HG03457 (cell line): ENCODE data around the gene ABCF3.
A peak's percentile ranks its signal among the peaks of the same experiment; 100 is the strongest.
"Not testable (repeated sequence)": the region's sequence is repeated elsewhere in the genome, so short reads cannot be mapped to it uniquely, and the experiment has no call there.

Source experiments
- ATAC-seq: cut with Tn5 transposase; IDR thresholded peaks from one replicate; pipeline ENCODE4 v1.9.1; 2021; ENCODE audit warnings: moderate number of reproducible peaks; ENCODE audit not compliant: unreplicated experiment

Gene ABCF3, protein sequence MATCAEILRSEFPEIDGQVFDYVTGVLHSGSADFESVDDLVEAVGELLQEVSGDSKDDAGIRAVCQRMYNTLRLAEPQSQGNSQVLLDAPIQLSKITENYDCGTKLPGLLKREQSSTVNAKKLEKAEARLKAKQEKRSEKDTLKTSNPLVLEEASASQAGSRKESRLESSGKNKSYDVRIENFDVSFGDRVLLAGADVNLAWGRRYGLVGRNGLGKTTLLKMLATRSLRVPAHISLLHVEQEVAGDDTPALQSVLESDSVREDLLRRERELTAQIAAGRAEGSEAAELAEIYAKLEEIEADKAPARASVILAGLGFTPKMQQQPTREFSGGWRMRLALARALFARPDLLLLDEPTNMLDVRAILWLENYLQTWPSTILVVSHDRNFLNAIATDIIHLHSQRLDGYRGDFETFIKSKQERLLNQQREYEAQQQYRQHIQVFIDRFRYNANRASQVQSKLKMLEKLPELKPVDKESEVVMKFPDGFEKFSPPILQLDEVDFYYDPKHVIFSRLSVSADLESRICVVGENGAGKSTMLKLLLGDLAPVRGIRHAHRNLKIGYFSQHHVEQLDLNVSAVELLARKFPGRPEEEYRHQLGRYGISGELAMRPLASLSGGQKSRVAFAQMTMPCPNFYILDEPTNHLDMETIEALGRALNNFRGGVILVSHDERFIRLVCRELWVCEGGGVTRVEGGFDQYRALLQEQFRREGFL

GRCh38 chr3:184186184-184186901, at the start of gene ABCF3:
TSS of gene ABCF3 (plus strand) at chr3:184186199. CDS start at chr3:184186208, 9 bp downstream.
- ATAC-seq = peak; percentile 15

DNA sequence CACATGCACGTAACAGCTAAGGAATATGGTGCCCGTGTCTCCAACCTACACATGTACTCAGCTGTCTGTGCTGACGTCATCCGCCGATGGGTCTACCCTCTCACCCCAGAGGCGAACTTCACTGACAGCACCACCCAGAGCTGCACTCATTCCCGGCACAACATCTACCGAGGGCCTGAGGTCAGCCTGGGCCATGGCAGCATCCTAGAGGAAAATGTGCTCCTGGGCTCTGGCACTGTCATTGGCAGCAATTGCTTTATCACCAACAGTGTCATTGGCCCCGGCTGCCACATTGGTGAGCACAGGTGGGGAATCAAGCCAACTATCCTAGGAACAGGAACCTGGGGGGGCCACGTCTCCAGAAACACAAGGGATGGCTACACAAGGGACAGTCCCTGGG, 45.6 kb upstream of the ABCF3 start:
- ATAC-seq = no peak

GRCh38 chr3:184142199-184142598, 43.8 kb upstream of the ABCF3 start:
- no peak for ATAC-seq

GRCh38 chr3:184143327-184143726, 42.7 kb upstream of the ABCF3 start:
- ATAC-seq = no peak

DNA sequence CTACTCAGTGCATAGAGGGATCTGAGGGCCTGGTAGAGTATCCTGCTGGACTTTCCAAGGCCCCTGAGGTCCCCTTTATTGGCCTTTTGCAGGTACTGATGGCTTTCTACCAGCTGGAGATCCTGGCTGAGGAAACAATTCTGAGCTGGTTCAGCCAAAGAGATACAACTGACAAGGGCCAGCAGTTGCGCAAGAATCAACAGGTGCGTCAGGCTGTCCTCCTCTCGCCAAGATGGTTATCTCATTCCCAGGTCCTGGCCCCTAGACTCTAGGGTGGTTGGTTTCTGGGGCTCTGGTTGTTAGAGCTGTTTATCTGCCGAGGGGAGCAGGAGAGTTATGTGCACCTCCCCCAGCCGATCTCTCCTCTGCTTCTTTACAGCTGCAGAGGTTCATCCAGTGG, 41.5 kb upstream of the ABCF3 start:
- no peak for ATAC-seq

DNA sequence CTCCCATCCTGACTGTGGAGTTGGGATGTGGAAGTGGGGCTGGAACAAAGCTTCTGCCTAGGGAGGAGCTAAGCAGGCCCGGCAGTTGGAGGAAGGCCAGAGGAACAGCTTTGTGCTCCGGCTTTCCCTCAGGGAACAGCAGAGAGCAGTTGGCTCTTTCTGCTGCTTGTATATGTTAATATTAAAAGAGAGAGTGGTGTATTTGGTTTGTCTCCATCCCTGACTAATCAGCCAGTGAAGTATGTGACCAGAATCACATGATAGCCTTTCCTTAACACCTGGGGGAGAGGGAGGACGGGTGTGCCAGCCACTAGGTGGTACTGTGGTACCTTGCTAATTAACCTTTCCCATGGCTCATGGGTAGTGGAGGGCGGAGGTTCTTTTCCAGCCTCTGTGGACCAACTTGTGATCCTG, 40.9 kb upstream of the ABCF3 start:
- ATAC-seq = no peak

- no peak for ATAC-seq
Measured at GRCh38 chr3:184145751-184146270, 40.2 kb upstream of the ABCF3 start.

DNA sequence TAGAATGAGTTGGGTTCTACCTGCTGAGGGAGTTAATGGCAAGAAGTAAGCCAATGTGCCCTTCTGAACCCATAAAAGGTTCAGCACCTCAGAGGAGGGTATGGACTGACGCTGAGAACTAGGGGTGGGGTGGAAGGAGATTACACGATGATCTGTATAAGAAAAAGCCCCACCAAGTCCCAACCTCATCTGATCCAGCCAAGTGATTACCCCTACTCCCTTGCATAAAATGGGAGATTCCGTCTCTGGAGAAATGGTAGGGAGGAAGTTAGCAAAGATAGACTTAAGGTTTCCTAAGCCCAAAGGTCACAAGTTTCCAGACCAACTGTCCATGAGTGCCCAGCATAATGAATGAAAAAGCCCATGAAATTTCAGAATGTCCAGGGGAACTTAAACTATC, 37.9 kb upstream of the ABCF3 start:
- ATAC-seq = no peak

DNA sequence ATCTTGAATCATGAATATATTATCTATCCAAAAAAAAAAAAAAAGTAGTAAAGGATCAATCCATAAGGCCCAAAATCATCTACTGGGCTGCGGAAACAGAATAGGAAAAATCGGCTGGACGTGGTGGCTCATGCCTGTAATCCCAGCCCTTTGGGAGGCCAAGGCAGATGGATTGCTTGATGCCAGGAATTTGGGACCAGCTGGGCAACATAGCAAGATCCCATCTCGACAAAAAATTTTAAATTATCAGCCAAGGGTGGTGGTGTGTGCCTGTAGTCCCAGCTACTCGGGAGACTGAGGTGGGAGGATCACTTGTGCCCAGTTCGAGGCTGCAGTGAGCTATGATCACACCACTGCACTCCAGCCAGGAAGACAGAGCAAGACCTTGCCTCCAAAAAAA, 36.9 kb upstream of the ABCF3 start:
- ATAC-seq = no peak

DNA sequence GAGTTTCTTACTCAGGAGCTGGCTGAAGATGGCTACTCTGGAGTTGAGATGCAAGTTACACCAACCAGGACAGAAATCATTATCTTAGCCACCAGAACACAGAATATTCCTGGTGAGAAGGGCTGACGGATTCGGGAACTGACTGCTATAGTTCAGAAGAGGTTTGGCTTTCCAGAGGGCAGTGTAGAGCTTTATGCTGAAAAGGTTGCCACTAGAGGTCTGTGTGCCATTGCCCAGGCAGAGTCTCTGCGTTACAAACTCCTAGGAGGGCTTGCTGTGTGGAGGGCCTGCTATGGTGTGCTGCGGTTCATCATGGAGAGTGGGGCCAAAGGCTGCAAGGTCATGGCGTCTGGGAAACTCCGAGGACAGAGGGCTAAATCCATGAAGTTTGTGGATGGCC, 36.2 kb upstream of the ABCF3 start:
- not testable (repeated sequence) for ATAC-seq

DNA sequence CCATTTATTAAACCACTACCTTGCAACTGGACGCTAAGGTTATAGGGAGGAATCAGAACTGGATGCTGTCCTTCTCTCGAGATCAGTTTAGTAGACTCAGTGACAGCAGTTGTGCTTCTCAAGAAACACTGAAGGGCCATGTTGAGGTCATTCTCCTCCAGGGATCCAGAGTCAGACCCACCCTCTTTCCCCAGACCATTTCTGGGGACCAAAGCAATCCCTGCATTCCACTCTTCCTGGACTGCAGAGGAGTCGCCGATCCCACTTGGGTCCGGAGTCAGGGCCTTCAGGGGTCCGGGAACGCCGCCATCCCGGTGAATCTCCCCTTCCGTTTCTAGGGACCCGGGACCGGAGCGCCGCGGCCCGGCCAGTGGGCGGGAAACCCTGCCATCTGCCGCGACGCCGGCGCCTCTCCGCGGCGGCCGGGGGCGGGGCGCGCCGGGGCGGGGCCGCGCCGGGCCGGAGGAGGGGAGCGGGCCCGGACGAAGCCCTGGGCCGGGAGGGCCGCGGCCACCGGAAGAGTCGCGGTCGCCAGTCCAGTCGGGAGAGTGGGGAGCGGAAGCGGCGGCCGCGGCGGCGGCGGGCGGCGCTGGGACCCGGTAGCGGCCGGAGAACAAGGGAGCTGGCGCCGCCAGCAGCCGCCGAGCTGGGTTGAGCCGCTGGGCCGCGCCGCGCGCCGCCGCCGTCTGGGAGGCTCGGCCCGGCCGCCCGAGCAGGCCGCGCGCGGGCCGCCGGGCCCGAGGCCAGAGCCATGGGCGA, 30.9 kb upstream of the ABCF3 start, which contains the start of gene DVL3:
Gene DVL3 (plus strand): TSS at position 493 of the 759 bp plus-strand sequence. CDS start 259 bp downstream, at position 752.
- ATAC-seq = peak; percentile 73

DNA sequence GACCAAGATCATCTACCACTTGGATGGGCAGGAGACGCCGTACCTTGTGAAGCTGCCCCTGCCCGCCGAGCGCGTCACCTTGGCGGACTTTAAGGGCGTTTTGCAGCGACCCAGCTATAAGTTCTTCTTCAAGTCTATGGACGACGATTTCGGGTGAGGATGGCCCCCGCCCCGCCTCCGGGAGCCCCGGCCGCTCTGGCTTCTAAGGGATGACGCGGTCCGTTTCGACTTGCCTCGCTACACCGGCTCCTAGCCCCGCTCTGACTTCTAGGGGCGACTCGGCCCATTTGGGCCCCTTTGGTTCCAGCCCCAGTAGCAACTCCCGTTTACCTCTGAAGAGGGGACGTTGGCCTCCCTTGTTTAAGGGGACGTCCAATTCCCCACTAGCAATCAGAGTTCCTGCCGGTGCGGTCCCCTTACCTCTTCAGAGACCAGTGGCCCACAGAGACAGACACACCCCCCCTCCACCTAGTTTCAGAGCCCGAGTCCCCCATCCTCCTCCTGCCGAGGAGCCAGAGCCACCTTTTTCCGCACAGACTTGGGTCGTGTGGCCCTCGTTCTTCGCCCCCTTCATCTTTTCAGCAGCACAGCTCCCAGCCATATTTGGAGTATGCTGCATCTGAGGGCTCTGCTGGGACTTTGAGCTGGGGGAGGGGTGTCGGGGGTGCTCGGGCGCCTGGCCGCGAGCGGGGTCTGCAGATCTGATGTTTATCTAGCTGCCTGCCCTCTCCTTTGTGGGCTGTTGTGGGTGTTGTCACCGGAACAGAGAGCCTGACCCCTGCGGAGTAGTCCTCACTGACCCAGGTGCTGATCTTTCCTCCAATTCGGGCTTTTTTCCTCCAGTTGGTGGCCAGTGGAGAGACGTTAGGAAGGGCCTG, 30.1 kb upstream of the ABCF3 start:
- ATAC-seq = peak; percentile 19

- ATAC-seq = no peak
Measured at GRCh38 chr3:184156522-184156955, 29.5 kb upstream of the ABCF3 start.

DNA sequence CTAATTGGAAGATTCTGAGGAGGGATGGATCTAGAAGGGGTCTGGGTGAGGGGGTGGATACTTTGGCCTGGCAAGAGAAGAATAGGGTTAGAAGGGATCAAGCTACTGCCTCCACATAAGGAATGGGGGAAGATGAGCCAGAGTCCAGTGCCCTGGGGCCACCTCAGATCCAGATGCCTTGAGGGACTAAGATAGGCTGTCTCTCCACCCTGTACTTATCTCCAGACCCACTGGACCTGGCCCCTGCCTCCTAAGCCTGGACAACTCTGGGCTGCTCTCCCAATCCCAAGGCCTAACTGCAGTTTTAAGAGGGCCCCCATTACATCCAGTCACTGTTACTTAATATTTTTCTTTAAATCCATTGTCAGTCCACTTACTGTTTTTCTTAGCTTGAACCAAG, 28.8 kb upstream of the ABCF3 start:
- ATAC-seq = no peak

DNA sequence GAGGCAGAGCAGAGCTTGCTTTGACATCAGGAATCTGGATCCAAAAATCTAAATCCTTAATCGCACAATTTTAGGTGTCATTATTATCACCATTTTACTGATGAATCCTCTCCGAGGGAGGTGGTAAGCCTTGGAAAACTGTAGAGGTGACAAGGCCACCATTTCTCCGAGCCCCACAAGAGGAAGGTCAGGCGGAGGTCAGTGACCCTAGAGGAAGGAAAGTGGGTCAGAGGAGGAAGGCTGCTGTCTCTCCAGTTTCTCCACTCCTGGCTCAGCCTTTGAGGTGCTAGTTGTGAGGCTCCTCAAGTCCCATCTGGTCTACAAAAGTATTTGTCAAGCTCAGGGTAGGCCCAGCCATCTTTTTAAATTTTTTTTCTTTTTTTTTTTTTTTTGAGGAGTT, 27.6 kb upstream of the ABCF3 start:
- no peak for ATAC-seq

GRCh38 chr3:184160456-184160855, 25.5 kb upstream of the ABCF3 start:
- no peak for ATAC-seq

DNA sequence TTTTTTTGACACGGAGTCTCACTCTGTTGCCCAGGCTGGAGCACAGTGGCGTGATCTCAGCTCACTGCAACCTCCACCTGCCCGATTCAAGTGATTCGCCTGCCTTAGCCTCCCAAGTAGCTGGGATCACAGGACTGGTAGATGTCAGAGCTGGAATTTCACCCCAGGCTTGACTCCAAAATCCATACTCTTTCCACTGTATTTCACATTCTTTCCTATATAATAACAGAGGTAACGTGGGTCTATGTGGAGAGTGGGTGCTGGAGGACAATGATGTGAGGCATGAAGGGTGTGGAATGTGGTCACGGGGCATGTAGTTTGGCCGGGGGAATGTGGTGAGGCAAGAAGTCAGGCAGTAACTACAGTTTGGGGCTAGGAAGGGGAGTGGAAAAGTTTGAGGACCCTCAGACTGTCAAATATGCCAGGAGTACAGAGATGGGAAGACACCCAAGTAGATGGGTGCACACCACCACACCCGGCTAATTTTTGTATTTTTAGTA, 23.4 kb upstream of the ABCF3 start:
- not testable (repeated sequence) for ATAC-seq

DNA sequence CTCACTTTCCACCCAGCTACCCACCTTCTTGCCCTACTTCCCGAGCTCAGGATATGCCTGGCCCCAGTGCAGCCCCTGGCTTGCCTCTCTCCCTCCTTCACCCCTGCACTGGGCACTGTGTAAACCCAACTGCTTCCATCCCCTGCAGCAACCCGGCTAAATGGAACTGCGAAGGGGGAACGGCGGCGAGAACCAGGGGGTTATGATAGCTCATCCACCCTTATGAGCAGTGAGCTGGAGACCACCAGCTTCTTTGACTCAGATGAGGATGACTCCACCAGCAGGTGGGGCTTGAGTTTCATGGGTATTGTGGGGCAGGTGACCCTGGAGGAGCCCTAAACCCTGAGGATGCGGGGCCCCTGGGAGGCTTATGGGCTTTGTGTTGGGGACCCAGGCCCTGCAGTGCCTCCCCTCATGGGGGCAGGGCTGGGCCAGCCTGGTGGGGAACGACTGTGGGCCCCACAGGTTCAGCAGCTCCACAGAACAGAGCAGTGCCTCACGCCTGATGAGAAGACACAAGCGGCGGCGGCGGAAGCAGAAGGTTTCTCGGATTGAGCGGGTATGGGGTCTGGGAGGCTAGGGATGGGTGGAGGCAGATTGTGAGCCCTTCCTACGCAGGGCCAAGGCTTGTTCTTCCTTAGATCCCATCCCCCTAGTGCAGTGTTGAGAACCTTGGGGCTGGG, 21.2 kb upstream of the ABCF3 start:
- ATAC-seq = no peak

DNA sequence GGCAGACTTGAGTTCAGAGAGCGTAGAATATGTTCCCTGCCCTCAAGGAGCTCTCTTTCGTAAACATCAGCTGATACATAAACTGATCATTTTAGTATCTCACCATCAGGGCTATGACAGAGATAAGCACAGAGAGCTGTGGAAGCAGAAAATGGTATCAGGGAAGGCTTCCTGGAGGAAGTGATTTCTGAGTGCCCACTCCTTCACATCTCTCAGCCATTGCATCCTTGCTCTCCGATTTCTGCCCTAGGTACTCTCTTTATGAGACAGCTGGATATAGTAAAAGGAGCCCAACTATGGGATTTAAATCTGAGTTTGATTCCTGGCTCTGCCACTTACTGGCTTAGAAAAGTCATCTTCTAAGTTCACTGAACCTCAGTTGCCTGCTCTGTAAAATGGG, 20.5 kb upstream of the ABCF3 start:
- ATAC-seq = no peak
